Panc1 (cell line): ENCODE measurements around the gene RPGR. TPM values are rescaled to one million over a fixed set of nuclear protein-coding genes. Genes with fewer than 3 reads are reported as not detected.

Experiments used
- ATAC-seq: fragments of 200-7000 bp; cut with Tn5 transposase; 2 replicates; pipeline ENCODE4 v1.9.1; 2020; ENCODE audit warnings: mild to moderate bottlenecking, moderate library complexity
- BruUV-seq: library from RNA; stranded (reverse); fragments of 400-500 nt; replicated peaks from 2 replicates; lab custom pipeline; 2021; lab: Mats Ljungman, UMichigan
- CTCF ChIA-PET: fragments of 300-600 bp; sonication (Branson Sonifier 250); formaldehyde crosslinking; loops from one replicate; lab custom pipeline; 2022; ENCODE audit warnings: antibody characterized with exemption; lab: Charles Lee
- POLR2A ChIA-PET: fragments of 300-600 bp; sonication (Branson Sonifier 250); formaldehyde crosslinking; loops from one replicate; lab custom pipeline; 2022; ENCODE audit warnings: antibody characterized with exemption; lab: Charles Lee
- DNase-seq: peaks from one replicate; pipeline ENCODE4 v3.0.0-alpha.2; 2010; ENCODE audit warnings: low read depth, low spot score
- H3K27ac ChIP-seq: 2 replicates; pipeline ENCODE4 v1.5.1; 2011; ENCODE audit warnings: mild to moderate bottlenecking, low read length, inconsistent platforms
- H3K27me3 ChIP-seq: fragments of 200-500 bp; sonication (Bioruptor generic); 2 replicates; pipeline ENCODE4 v1.6.0; 2014; ENCODE audit warnings: low read length, inconsistent platforms; ENCODE audit not compliant: control insufficient read depth, insufficient read depth
- H3K36me3 ChIP-seq: fragments of 200-500 bp; sonication (Bioruptor generic); 2 replicates; pipeline ENCODE4 v1.5.1; 2014; ENCODE audit warnings: inconsistent platforms, mild to moderate bottlenecking, low read length, moderate library complexity; ENCODE audit not compliant: control insufficient read depth, insufficient read depth
- H3K4me1 ChIP-seq: 2 replicates; pipeline ENCODE4 v1.5.1; 2011; ENCODE audit warnings: inconsistent platforms, mild to moderate bottlenecking, low read length, moderate library complexity; ENCODE audit not compliant: control insufficient read depth, insufficient read depth
- H3K4me3 ChIP-seq, 2 experiments: 2 replicates each; pipeline ENCODE4 v1.5.1; 2011 to 2012; ENCODE audit warnings: low read depth in 2 of 2, low read length in 2 of 2, mild to moderate bottlenecking in 2 of 2, inconsistent platforms in 1 of 2, moderate library complexity in 1 of 2
- H3K9me3 ChIP-seq: fragments of 200-500 bp; sonication (Bioruptor generic); 2 replicates; pipeline ENCODE4 v1.5.1; 2014; ENCODE audit warnings: low read depth, mild to moderate bottlenecking, inconsistent platforms, low read length, moderate library complexity; ENCODE audit not compliant: control insufficient read depth, insufficient read depth
- POLR2AphosphoS5 ChIP-seq: IDR thresholded peaks from 2 replicates; pipeline ENCODE4 v1.6.1; 2012; ENCODE audit warnings: mild to moderate bottlenecking, low read depth, low read length, moderate library complexity
- REST ChIP-seq, 2 experiments: IDR thresholded peaks; 2 replicates each; pipeline ENCODE4 v1.6.1; 2011 to 2012; ENCODE audit warnings: low read depth in 2 of 2, control low read depth in 1 of 2, low read length in 1 of 2, mild to moderate bottlenecking in 1 of 2, moderate library complexity in 1 of 2; ENCODE audit not compliant: insufficient read depth in 1 of 2
- SIN3A ChIP-seq: IDR thresholded peaks from 2 replicates; pipeline ENCODE4 v1.6.1; 2012; ENCODE audit warnings: low read depth, mild to moderate bottlenecking, low read length, moderate library complexity, borderline replicate concordance; ENCODE audit not compliant: insufficient read depth
- TCF7L2 ChIP-seq: IDR thresholded peaks from 2 replicates; pipeline ENCODE4 v1.6.1; 2011; ENCODE audit warnings: mild to moderate bottlenecking, low read depth, low read length, inconsistent platforms
- in situ Hi-C: cut with HindIII; loops from 2 replicates; pipeline ENCODE4 v1.10.0; 2016; ENCODE audit warnings: low sequenced_read_pairs, low pct_unique_long_range_greater_than_20kb
- intact Hi-C: fragments of 100-400 bp; cut with micrococcal nuclease; formaldehyde crosslinking; loops from one replicate; pipeline ENCODE4 v1.10.0; 2022; ENCODE audit not compliant: unreplicated experiment
- total RNA-seq: library from RNA; stranded (reverse); gene quantifications from one replicate; pipeline ENCODE4 v1.2.1, GENCODE V29; 2021; ENCODE audit not compliant: unreplicated experiment
- TF ChIP-seq, protein P1 (sequence below): fragments of 450-650 bp; IDR thresholded peaks from 2 replicates; pipeline ENCODE4 v1.5.1; 2017; ENCODE audit warnings: mild to moderate bottlenecking

Gene RPGR
- total RNA-seq, 1 experiment from 2014 or later, result 4.0 TPM

- intact Hi-C loops (no loop called here), in situ Hi-C loops (no loop called here)
- H3K27me3 ChIP-seq, result no peaks in the 10 kb centered on the region
- ATAC-seq (peak; percentile 72; the same call in 1 of the 2 replicates), DNase-seq (peak; percentile 66)
- H3K4me3 ChIP-seq, result no peak overlapping the region
- ChIA-PET POLR2A (no interaction called here), CTCF (no interaction called here)
- H3K36me3 ChIP-seq, result no peaks in the 10 kb centered on the region
- no peak overlapping the region for H3K27ac ChIP-seq
- TF ChIP-seq POLR2AphosphoS5 (no peak), REST (IDR thresholded peaks at IDR 0.05; ENCODE audit: insufficient read depth in 1 of 2, low read depth in 2 of 2, low read length in 1 of 2) (no peak), TCF7L2 (no peak), SIN3A (no peak)
- TF ChIP-seq, protein P1, sequence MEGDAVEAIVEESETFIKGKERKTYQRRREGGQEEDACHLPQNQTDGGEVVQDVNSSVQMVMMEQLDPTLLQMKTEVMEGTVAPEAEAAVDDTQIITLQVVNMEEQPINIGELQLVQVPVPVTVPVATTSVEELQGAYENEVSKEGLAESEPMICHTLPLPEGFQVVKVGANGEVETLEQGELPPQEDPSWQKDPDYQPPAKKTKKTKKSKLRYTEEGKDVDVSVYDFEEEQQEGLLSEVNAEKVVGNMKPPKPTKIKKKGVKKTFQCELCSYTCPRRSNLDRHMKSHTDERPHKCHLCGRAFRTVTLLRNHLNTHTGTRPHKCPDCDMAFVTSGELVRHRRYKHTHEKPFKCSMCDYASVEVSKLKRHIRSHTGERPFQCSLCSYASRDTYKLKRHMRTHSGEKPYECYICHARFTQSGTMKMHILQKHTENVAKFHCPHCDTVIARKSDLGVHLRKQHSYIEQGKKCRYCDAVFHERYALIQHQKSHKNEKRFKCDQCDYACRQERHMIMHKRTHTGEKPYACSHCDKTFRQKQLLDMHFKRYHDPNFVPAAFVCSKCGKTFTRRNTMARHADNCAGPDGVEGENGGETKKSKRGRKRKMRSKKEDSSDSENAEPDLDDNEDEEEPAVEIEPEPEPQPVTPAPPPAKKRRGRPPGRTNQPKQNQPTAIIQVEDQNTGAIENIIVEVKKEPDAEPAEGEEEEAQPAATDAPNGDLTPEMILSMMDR, result no peak
- no peaks in the 10 kb centered on the region for H3K4me1 ChIP-seq
- BruUV-seq, result no TSS peak
- no peaks in the 10 kb centered on the region for H3K9me3 ChIP-seq
Observed at GRCh38 chrX:38312436-38312835, 14.9 kb downstream of the RPGR start.

GRCh38 chrX:38311743-38312142 is 15.6 kb downstream of the RPGR start:
- Histone ChIP-seq H3K9me3 (no peaks in the 10 kb centered on the region), H3K27ac (no peak overlapping the region), H3K4me3 (no peak overlapping the region), H3K4me1 (no peaks in the 10 kb centered on the region), H3K27me3 (no peaks in the 10 kb centered on the region), H3K36me3 (no peaks in the 10 kb centered on the region)
- no peak for TF ChIP-seq POLR2AphosphoS5
- DNase-seq, result no peak
- ChIA-PET POLR2A (no interaction called here), CTCF (no interaction called here)
- intact Hi-C loops, result no loop called here
- ATAC-seq, result no peak
- in situ Hi-C loops, result no loop called here
- BruUV-seq, result no TSS peak

- in situ Hi-C loops, result no loop called here
- no peaks in the 10 kb centered on the region for H3K4me1 ChIP-seq
- ATAC-seq (no peak), DNase-seq (no peak)
- CTCF ChIA-PET, result no interaction called here
- no peak overlapping the region for H3K4me3 ChIP-seq
- H3K27ac ChIP-seq, result no peak overlapping the region
- POLR2A ChIA-PET, result no interaction called here
- no peak for TF ChIP-seq SIN3A
- no peaks in the 10 kb centered on the region for H3K36me3 ChIP-seq
- intact Hi-C loops, result loop anchor here (10.0 kb wide), 1 partner anchor 111 kb away; no protein-coding TSS in a partner anchor
- H3K9me3 ChIP-seq, result no peaks in the 10 kb centered on the region
- BruUV-seq, result no TSS peak
- H3K27me3 ChIP-seq, result no peaks in the 10 kb centered on the region
Observed at GRCh38 chrX:38305971-38306370, 21.3 kb downstream of the RPGR start.
